Stimulated activated CD8-positive, alpha-beta memory T cell treated with anti-CD3 and anti-CD28 coated beads, Interleukin-4, amount 100 ng/mL, for 1 hour (primary cell): ENCODE data around the gene TGM2.

Experiments
- DNase-seq, 2 donors: peaks; one replicate each; pipeline ENCODE4 v3.0.0-alpha.2; 2020; ENCODE audit warnings: low read depth in 2 of 2, low spot score in 1 of 2

Gene TGM2

DNA sequence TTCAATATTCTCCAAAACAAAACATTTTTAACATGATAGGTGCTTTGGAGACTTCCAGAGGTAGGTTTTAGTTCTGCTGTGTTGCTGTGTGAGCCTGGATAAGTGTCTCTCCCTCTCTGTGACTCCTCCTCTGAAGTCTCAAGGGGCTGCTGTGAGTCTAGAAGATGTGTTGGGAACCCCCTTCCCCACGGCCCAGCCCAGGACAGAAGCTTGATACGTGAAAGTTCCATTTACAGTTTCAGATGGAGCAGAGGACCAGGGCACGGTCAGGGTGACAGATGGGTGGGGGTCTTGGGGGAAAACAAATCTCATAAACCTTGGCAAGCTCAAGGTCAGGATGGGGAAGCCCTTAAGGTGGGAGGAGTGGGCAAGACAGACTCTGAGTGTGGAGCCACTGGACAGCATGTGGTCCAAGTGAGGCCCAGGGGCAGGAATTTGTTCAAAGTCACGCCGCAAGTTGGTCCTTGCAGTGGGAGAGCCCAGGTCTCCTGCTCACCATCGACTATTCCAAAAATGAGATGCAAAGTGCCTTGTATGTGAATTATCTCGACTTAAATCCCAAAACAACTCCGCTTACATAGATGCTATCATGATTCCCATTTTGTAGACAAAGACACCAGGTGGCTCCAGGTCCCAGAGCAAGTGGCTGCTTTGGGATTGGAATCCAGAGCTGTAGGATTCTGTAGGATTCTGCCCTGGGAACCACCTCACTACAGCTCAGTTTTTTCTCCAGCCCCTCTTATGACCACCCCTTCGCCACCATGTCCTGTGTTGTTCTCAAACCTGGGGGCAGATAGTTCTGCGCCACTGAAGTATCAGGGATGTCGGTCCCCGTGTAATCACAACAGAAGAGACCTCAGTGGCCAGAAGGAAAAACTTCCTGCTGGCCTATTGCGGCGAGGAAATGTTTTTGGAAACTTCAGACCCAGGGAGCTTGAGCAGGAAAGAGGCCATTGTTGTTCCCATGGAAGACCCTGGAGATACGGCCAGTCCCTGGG, 1.9 kb downstream of the TGM2 start:
- no peak for DNase-seq

DNA sequence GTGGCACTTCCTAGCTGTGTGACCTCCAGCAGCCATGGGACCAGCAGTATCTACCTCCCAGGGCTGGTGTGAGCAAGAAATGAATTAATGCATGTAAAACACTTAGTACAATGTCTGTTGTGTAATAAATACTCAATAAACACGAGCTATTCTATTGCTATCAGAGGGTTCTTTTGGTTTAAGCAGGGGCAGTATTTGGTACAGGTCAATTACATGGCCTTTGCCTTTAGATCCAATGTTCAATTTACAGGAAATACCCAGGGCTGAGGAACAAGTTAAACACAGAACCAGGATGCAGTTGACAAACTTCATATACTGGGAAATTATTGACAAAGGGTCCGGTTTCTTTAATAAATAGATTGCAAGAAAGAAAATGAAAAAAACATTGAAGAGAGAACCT, 2.9 kb downstream of the TGM2 start:
- no peak for DNase-seq

- no peak for DNase-seq
These were observed 3.7 kb downstream of the TGM2 start for GRCh38 chr20:38161412-38161774.

DNA sequence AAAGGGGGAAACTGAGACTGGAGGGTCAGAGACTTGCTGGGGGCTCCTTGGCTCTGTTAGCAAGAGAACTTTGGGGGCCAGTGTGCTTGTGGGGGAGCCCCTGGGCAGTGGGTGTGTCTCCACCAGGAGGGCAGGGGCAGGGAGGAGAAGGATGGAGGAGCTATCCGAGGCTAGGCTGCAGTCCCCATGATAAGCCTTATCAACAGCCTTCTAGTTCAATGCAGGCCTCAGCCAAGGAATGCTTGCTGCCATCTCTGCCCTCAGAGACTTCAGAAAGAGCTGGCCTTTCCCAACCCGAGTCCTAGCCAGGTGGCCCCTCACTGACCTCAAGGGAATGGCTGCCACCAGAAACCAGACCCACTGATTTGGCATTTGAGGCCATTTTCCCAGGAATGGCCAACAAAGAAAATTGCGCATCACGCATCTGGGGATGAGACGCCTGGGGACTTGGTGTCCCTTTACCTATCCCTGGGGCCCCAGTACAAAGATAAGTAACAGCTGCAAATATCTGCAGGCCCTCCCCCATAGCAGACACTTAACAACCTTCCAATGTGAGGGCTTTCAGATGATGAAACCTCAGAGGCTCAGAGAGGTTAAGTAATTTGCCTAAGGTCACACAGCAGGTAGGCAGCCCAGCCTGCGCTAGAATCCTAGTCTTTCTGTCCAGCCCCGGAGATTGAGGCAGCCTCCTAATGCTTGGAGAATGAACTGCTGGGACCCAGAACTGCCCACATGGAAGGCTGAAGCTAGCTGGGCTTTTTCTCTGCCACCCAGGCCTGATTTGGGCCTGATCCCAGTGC, 4.9 kb downstream of the TGM2 start:
- no peak for DNase-seq

- DNase-seq: no peak
These were observed 5.5 kb downstream of the TGM2 start for GRCh38 chr20:38159566-38159956.

- no peak for DNase-seq
These were observed 6.2 kb downstream of the TGM2 start for GRCh38 chr20:38158701-38159351.

- no peak for DNase-seq
These were observed 7.2 kb downstream of the TGM2 start for GRCh38 chr20:38157635-38158495.

- no peak for DNase-seq
These were observed 8.0 kb downstream of the TGM2 start for GRCh38 chr20:38156888-38157634.

DNA sequence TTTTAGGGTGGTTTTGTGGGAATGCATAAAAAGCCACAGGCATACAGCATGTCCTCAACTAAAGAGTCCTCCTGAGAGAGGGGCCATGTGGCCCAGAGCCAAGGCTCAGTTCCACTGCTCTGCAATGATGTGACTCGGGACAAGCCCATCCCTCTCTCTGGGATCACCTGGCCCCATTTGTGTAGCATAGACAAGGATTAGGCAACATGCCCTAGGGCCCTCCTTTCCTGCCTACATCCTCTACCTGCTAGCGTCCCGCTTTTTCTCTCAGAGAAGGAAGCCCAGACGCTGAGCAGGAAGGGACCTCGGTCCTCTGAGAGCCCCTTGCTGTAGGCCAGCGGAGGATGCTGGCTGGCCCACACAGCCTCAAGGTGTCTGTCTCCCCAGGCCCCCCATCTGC, 8.8 kb downstream of the TGM2 start:
- no peak for DNase-seq

GRCh38 chr20:38155811-38156210, 9.3 kb downstream of the TGM2 start:
- no peak for DNase-seq

GRCh38 chr20:38153401-38153800, 11.7 kb downstream of the TGM2 start:
- no peak for DNase-seq

- DNase-seq: no peak
These were observed 12.3 kb downstream of the TGM2 start for GRCh38 chr20:38152621-38153221.

DNA sequence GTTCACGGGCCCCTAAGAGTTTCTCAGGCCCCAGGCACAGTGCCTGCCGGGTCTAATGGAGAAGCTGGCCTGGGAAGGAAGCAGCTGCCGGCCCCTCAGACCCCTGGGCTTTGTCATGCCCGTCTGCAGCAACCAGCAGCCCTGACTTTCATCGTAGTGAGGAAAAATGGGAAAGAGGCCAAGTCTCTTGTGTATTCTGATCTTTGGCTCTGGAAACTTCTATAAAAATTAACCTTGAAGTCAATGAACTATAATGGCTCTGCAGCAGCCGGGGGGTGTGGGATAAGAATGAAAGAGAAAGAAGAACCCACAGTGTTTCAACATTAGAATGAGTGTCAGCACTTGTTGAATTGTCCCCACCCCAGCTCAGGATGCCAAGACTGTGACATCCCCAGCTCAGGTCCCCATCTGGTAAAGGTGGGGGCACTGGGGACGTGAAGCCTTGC, 12.9 kb downstream of the TGM2 start:
- no peak for DNase-seq

DNA sequence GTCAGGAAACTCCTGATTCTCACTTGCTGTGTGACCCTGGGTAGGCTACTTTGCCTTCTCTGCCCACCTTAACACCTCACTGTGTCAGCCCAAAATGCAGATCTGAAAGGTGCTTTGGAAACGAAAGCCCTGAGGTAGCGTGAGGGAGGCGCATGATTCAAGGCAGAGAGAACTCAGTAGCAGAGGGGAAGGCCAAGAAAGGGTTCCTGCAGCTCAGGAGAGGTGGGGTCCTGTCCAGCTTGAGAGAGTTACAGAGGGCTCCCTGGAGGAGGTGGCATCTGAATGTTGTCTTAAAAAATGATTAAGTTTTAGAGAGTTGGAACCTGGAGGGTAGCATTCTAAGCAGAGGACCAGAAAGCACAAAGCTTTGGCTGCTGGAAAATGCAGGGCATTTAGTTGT, 13.6 kb downstream of the TGM2 start:
- DNase-seq: no peak

DNA sequence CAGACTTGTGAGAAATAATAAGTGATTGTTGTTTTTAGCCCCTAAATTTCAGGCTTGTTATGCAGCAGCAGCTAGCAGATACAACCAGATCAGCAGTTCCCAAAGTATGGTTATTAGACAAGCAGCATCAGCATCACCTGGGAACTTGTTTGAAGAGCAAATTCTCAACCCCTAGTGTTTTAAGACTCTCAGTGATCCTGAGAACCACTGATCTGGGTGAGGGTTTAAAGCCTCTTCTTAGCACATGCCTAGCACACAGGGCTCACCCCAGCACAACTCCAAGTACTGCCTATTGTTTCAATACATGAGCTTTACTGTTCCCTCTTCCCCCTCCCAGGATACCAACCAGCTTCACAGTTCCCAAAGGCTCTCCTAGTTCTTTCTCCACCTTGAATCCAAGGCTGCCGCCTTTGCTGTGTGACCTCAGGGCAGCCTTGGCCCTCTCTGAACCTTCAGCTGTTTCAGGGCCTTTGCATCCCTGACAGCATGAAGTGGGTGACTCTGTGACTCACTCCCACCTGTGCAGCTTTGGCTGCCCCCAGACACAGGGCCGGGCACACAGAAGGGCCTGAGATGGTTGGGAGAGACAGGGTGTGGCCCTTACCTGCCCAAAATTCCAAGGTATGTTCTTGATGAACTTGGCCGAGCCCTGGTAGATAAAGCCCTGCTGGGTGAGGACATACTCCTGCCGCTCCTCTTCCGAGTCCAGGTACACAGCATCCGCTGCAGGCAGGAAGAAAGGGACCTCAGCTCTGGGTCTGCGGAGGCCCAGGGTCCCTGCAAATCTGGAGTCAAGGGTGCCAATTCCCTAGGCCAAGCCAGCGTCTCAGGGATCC, 14.5 kb downstream of the TGM2 start:
- no peak for DNase-seq

DNA sequence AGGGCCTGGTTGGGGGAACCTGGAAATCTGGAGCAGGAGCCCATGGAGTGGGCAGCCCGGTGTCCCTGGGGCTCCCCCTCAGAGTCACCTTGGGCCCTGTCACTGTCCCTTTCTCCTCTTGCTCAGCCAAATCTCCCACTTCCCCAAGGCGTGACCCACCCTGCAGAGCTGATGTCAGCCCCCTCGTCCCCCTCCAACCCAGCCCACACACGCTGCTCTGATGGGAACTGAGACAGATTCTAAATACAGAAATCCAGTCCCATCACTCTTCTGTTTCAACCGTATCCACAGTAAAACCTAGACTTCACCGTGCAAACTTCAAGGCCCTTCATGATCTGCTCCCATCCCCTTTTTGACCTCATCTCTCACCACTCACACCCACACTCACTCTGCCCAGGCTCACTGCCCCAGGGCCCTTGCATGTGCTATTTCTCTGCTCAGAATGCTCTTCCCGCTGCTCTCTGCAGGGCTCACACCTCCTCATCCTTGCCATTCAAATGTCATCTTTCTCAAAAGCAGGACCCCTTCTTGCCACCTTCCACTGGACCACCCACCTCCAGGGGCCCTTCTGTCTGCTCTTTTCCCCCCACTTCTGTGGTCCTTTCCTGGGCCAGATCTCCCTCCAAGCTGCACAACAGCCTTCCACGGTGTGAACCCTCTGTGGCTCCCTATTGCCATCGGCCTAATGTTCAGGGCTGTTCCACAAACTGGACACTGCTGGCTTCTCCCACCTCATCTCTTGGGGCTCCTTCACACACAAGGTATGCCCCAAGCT, 16.6 kb downstream of the TGM2 start:
- DNase-seq: no peak

DNA sequence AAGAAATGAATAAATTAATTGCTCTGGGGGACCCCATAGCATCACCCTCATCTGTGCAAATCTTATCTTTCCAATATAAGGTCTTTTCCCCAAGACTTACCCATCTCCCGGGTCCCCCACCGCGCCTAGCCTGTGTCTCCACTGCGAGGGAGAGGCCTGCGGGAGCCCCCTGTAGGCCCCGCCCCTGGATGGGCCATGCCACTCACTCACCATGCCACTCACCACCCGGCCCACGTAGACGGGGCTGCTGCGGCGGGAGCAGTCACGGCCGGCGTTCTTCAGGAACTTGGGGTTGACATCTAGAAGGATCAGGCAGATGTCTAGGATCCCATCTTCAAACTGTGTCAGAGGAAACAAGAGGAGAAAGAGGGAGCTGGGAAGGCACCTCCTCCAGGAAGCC, 17.3 kb downstream of the TGM2 start:
- DNase-seq: no peak

- DNase-seq: no peak
These were observed 17.9 kb downstream of the TGM2 start for GRCh38 chr20:38147163-38147562.
